Subcutaneous abdominal adipose tissue (tissue), 5 donors: ENCODE results near the gene CIART.
"Not testable (repeated sequence)": the region's sequence is repeated elsewhere in the genome, so short reads cannot be mapped to it uniquely, and the experiment has no call there.

Source experiments
- H3K27ac ChIP-seq: one replicate; pipeline ENCODE4 v1.7.0; 2013; ENCODE audit warnings: low read depth, mild to moderate bottlenecking, inconsistent platforms, low read length, moderate library complexity
- H3K27me3 ChIP-seq, 5 donors: one replicate each; pipeline ENCODE4 v1.7.0; 2013; ENCODE audit warnings: low read length in 5 of 5, inconsistent platforms in 1 of 5; ENCODE audit not compliant: control insufficient read depth in 5 of 5, insufficient read depth in 4 of 5
- H3K36me3 ChIP-seq, 5 donors: one replicate each; pipeline ENCODE4 v1.7.0; 2013; ENCODE audit warnings: low read length in 5 of 5; ENCODE audit not compliant: control insufficient read depth in 5 of 5, insufficient read depth in 5 of 5
- H3K4me1 ChIP-seq, 5 donors: one replicate each; pipeline ENCODE4 v1.7.0; 2013; ENCODE audit warnings: low read length in 5 of 5, mild to moderate bottlenecking in 3 of 5, moderate library complexity in 1 of 5; ENCODE audit not compliant: control insufficient read depth in 5 of 5, insufficient read depth in 5 of 5
- H3K4me3 ChIP-seq, 5 donors: one replicate each; pipeline ENCODE4 v1.7.0; 2013; ENCODE audit warnings: low read length in 5 of 5, low read depth in 1 of 5
- H3K9ac ChIP-seq, 5 donors: one replicate each; pipeline ENCODE4 v1.7.0; 2013; ENCODE audit warnings: low read length in 5 of 5, mild to moderate bottlenecking in 4 of 5, moderate library complexity in 3 of 5
- H3K9me3 ChIP-seq, 5 donors: one replicate each; pipeline ENCODE4 v1.7.0; 2013; ENCODE audit warnings: low read length in 5 of 5; ENCODE audit not compliant: control insufficient read depth in 5 of 5
- donor health status: healthy.
- donor health status: healthy.
- donor health status: healthy.
- donor health status: healthy.
- donor health status: healthy.

Gene CIART

GRCh38 chr1:150237176-150237575, 45.2 kb upstream of the CIART start:
- H3K4me3 ChIP-seq, H3K36me3 ChIP-seq, H3K9me3 ChIP-seq, H3K9ac ChIP-seq, H3K27ac ChIP-seq, H3K27me3 ChIP-seq: not testable (repeated sequence)
- H3K4me1 ChIP-seq, result peaks cover 0 to 32% (median 23%) of the 10 kb centered on the region in 5 donors

GRCh38 chr1:150237746-150238145, 44.6 kb upstream of the CIART start:
- Histone ChIP-seq H3K9ac (no peak overlapping the region), H3K27ac (no peak overlapping the region), H3K9me3 (no peaks in the 10 kb centered on the region), H3K27me3 (no peaks in the 10 kb centered on the region), H3K36me3 (no peaks in the 10 kb centered on the region), H3K4me3 (no peak overlapping the region), H3K4me1 (peaks cover 0 to 32% (median 23%) of the 10 kb centered on the region in 5 donors)

GRCh38 chr1:150243003-150243402, 39.4 kb upstream of the CIART start:
- H3K36me3 ChIP-seq, result no peaks in the 10 kb centered on the region
- no peaks in the 10 kb centered on the region for H3K9me3 ChIP-seq
- H3K4me3 ChIP-seq, result no peak overlapping the region
- no peaks in the 10 kb centered on the region for H3K27me3 ChIP-seq
- no peaks in the 10 kb centered on the region for H3K4me1 ChIP-seq
- no peak overlapping the region for H3K27ac ChIP-seq
- H3K9ac ChIP-seq, result no peak overlapping the region

GRCh38 chr1:150249936-150250335, 32.4 kb upstream of the CIART start:
- Histone ChIP-seq H3K4me1 (no peaks in the 10 kb centered on the region), H3K4me3 (no peak overlapping the region), H3K9ac (no peak overlapping the region), H3K36me3 (no peaks in the 10 kb centered on the region), H3K9me3 (no peaks in the 10 kb centered on the region), H3K27ac (no peak overlapping the region), H3K27me3 (no peaks in the 10 kb centered on the region)

- no peak overlapping the region for H3K27ac ChIP-seq
- peak overlapping the region in 2 of 5 donors; percentile 16 to 42 for H3K9ac ChIP-seq
- H3K4me3 ChIP-seq, result peak overlapping the region in 4 of 5 donors; percentile 5 to 73 (median 32)
- H3K36me3 ChIP-seq, result no peaks in the 10 kb centered on the region
- peaks cover 3 to 15% (median 13%) of the 10 kb centered on the region in 5 donors for H3K4me1 ChIP-seq
- H3K27me3 ChIP-seq, result peaks cover 23 to 32% (median 30%) of the 10 kb centered on the region in 5 donors
- no peaks in the 10 kb centered on the region for H3K9me3 ChIP-seq
These were observed 26.2 kb upstream of the CIART start for GRCh38 chr1:150256198-150256553.

GRCh38 chr1:150256554-150257341, 25.6 kb upstream of the CIART start:
- H3K9ac ChIP-seq, result peak overlapping the region in 2 of 5 donors; percentile 16 to 42
- H3K4me1 ChIP-seq, result peaks cover 3 to 15% (median 13%) of the 10 kb centered on the region in 5 donors
- no peaks in the 10 kb centered on the region for H3K9me3 ChIP-seq
- H3K36me3 ChIP-seq, result no peaks in the 10 kb centered on the region
- peaks cover 23 to 32% (median 30%) of the 10 kb centered on the region in 5 donors for H3K27me3 ChIP-seq
- no peak overlapping the region for H3K27ac ChIP-seq
- peak overlapping the region in 3 of 5 donors; percentile 5 to 73 (median 13) for H3K4me3 ChIP-seq

- peak within 1 kb of the TSS in 1 of 5 donors; percentile 5 for H3K4me3 ChIP-seq
- H3K4me1 ChIP-seq, result peaks cover 3 to 15% (median 13%) of the 10 kb centered on the region in 5 donors
- peak within 1 kb of the TSS in 1 of 5 donors; percentile 16 for H3K9ac ChIP-seq
- H3K27me3 ChIP-seq, result peaks cover 23 to 32% (median 30%) of the 10 kb centered on the region in 5 donors
- no peak within 1 kb of the TSS for H3K27ac ChIP-seq
- no peaks in the 10 kb centered on the region for H3K9me3 ChIP-seq
- no peaks in the 10 kb centered on the region for H3K36me3 ChIP-seq
These were observed 24.4 kb upstream of the CIART start, which contains the start of gene CA14 for GRCh38 chr1:150257624-150258585. Gene CA14, plus strand, starts transcription at chr1:150257774. Its CDS starts 355 bp downstream, at chr1:150258129.

- Histone ChIP-seq H3K9ac (no peak overlapping the region), H3K9me3 (no peaks in the 10 kb centered on the region), H3K36me3 (peaks cover 0 to 2% (median 2%) of the 10 kb centered on the region in 5 donors), H3K4me3 (no peak overlapping the region), H3K27me3 (peaks cover 23 to 32% (median 30%) of the 10 kb centered on the region in 5 donors), H3K27ac (no peak overlapping the region), H3K4me1 (peaks cover 3 to 15% (median 13%) of the 10 kb centered on the region in 5 donors)
These were observed 23.1 kb upstream of the CIART start for GRCh38 chr1:150259217-150259616.

- H3K36me3 ChIP-seq, result peaks cover 4 to 10% (median 9%) of the 10 kb centered on the region in 5 donors
- H3K9me3 ChIP-seq, result no peaks in the 10 kb centered on the region
- H3K4me1 ChIP-seq, result peaks cover 3 to 15% (median 13%) of the 10 kb centered on the region in 5 donors
- no peak overlapping the region for H3K27ac ChIP-seq
- peaks cover 23 to 32% (median 30%) of the 10 kb centered on the region in 5 donors for H3K27me3 ChIP-seq
- H3K4me3 ChIP-seq, result no peak overlapping the region
- peak overlapping the region in 1 of 5 donors; percentile 4 for H3K9ac ChIP-seq
These were observed 22.3 kb upstream of the CIART start for GRCh38 chr1:150259758-150260669.
